22Rv1 (cell line): ENCODE results near the gene KRT37.

Experiments
- H3K27ac ChIP-seq: fragments of 450-650 bp; 2 replicates; pipeline ENCODE4 v1.5.1; 2017
- CTCF ChIP-seq: fragments of 450-650 bp; IDR thresholded peaks from 2 replicates; pipeline ENCODE4 v1.5.1; 2017; ENCODE audit warnings: mild to moderate bottlenecking
- ZFX ChIP-seq: fragments of 450-650 bp; IDR thresholded peaks from 2 replicates; pipeline ENCODE4 v1.6.1; 2017; ENCODE audit warnings: antibody characterized with exemption, borderline replicate concordance

Gene KRT37

DNA sequence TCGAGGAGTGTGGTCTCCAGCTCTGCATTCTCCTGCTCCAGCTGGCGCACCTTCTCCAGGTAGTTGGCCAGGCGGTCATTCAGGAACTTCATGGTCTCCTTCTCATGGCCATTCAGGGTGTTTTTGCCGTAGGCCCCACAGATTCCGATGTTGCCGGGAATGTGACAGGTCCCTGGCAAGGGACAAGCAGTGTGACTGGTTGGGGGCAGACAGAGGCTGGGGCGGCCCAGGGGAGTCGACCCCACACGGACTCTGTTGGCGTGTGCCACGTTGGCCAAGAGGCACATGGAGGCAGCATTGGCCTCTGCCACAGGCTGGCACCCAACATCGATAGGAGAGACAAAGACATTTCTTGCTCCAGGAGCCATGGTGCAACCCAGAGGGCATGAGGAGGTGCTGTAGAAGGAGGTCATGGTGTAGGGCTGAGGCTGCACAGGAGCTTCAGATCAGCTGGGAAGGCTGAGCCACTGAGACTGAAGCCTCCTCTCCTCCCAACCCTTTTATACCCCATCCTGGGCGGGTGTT lies at the start of gene KRT37:
TSS of gene KRT37 (minus strand) at position 475 of the 525 bp plus-strand sequence. CDS start at position 413, 62 bp downstream.
- no peak within 1 kb of the TSS for H3K27ac ChIP-seq
- TF ChIP-seq CTCF (no peak), ZFX (no peak)

- TF ChIP-seq CTCF (no peak), ZFX (no peak)
These were observed 44.0 kb upstream of the KRT37 start for GRCh38 chr17:41468346-41468745.

DNA sequence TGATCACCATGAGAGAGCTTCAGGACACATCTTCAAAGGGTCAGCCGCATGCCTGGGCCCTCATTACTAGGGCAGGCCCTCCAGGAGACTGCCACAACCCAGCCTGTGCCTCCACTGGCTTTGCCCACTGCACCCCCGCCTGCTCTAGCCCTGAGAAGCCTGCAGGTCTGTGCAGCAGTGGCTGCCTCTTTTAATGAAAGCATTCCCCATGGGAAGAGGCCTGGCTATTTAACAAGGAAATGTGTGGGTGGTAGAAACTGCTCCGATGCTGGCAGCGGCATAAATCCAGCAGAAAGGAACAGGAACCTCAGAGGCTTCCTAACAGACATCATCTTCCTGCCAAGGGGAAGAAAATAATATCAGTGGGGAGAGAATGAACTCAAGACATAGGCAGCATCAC lies 43.2 kb upstream of the KRT37 start:
- H3K27ac ChIP-seq: no peak overlapping the region
- no peak for TF ChIP-seq ZFX
- no peak for TF ChIP-seq CTCF

More at GRCh38 chr17:41468346-41468745, 44.0 kb upstream of the KRT37 start:
- H3K27ac ChIP-seq: no peak overlapping the region

GRCh38 chr17:41466988-41467387 lies 42.6 kb upstream of the KRT37 start, which contains the start of gene KRT32:
KRT32 (minus strand) TSS chr17:41467386; CDS start chr17:41467325, 61 bp downstream.
- H3K27ac ChIP-seq: no peak within 1 kb of the TSS
- TF ChIP-seq CTCF: no peak
- no peak for TF ChIP-seq ZFX

- no peak overlapping the region for H3K27ac ChIP-seq
- TF ChIP-seq CTCF (no peak), ZFX (no peak)
These were observed 40.3 kb upstream of the KRT37 start for GRCh38 chr17:41464682-41465081.

- TF ChIP-seq ZFX (no peak), CTCF (no peak)
- H3K27ac ChIP-seq: no peak overlapping the region
These were observed 39.8 kb upstream of the KRT37 start for GRCh38 chr17:41464173-41464572.

DNA sequence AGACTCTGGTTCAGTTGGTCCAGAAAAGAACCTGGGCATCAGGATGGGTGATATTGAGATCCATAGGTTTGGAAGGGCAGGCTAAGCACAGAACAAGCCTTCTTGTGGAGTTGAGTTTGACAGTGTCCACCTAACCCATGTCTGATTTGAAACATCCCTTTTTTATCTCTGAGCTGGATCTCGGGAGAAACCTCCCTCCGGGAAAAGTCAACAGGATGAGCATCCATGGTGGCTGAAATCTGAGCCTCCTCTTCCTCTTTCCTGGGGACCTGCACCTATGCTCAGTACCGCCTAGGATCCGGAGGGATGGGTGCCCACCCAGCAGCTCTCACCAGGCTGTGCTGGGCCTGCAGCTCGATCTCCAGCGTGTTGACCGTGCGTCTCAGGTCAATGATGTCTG lies 39.4 kb upstream of the KRT37 start:
- no peak overlapping the region for H3K27ac ChIP-seq
- TF ChIP-seq CTCF: no peak
- no peak for TF ChIP-seq ZFX
